ENCODE measurements around the gene SLC7A1.

DNA sequence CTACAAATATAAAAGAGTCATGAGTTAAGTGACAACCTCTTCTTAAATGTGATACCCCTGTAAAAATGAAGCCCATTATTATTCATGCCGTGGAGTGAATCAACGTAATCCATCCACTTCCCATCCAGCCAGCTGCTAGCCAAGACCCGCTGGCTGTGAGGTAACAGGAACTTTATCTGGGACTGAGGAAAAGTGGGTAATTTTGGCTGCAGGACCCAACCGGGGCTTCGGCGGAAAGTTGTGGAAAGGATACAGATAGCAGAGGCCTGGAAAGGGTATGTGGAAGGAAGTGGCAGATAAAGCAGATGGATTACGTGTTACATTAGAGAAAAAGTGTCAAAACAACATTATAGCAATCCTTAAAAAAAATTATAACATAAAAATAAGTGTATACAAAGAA is 48.3 kb downstream of the SLC7A1 start:
- TF ChIP-seq SREBF2 (IDR thresholded peaks at IDR 0.05): no peak
- TF ChIP-seq, protein P1, sequence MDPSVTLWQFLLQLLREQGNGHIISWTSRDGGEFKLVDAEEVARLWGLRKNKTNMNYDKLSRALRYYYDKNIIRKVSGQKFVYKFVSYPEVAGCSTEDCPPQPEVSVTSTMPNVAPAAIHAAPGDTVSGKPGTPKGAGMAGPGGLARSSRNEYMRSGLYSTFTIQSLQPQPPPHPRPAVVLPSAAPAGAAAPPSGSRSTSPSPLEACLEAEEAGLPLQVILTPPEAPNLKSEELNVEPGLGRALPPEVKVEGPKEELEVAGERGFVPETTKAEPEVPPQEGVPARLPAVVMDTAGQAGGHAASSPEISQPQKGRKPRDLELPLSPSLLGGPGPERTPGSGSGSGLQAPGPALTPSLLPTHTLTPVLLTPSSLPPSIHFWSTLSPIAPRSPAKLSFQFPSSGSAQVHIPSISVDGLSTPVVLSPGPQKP (IDR thresholded peaks at IDR 0.05; ENCODE audit: low read depth, low read length): no peak
- TF ChIP-seq, protein P2, sequence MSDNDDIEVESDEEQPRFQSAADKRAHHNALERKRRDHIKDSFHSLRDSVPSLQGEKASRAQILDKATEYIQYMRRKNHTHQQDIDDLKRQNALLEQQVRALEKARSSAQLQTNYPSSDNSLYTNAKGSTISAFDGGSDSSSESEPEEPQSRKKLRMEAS (IDR thresholded peaks at IDR 0.05): no peak
- no peak for TF ChIP-seq RFX5 (IDR thresholded peaks at IDR 0.05)
- TF ChIP-seq CEBPB (IDR thresholded peaks at IDR 0.05): no peak
- TF ChIP-seq POLR2A (IDR thresholded peaks at IDR 0.05; ENCODE audit: low read length): no peak
- TF ChIP-seq, protein P3, sequence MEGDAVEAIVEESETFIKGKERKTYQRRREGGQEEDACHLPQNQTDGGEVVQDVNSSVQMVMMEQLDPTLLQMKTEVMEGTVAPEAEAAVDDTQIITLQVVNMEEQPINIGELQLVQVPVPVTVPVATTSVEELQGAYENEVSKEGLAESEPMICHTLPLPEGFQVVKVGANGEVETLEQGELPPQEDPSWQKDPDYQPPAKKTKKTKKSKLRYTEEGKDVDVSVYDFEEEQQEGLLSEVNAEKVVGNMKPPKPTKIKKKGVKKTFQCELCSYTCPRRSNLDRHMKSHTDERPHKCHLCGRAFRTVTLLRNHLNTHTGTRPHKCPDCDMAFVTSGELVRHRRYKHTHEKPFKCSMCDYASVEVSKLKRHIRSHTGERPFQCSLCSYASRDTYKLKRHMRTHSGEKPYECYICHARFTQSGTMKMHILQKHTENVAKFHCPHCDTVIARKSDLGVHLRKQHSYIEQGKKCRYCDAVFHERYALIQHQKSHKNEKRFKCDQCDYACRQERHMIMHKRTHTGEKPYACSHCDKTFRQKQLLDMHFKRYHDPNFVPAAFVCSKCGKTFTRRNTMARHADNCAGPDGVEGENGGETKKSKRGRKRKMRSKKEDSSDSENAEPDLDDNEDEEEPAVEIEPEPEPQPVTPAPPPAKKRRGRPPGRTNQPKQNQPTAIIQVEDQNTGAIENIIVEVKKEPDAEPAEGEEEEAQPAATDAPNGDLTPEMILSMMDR (IDR thresholded peaks at IDR 0.05): no peak
- no peak for TF ChIP-seq TP53 (CRISPR knock-in tag; IDR thresholded peaks at IDR 0.05)

All from A549 (cell line).